Measurements from ENCODE around the gene TAS2R16.
"Not testable (repeated sequence)": the region's sequence is repeated elsewhere in the genome, so short reads cannot be mapped to it uniquely, and the experiment has no call there.

Gene TAS2R16

GRCh38 chr7:122972056-122972455, 23.4 kb downstream of the TAS2R16 start:
- DNase-seq (ENCODE audit: low spot score) = no peak

GRCh38 chr7:122970740-122971725, 24.5 kb downstream of the TAS2R16 start:
- no peak for DNase-seq (ENCODE audit: low spot score)

- DNase-seq (ENCODE audit: low spot score) = no peak
Measured at GRCh38 chr7:122968389-122968788, 27.1 kb downstream of the TAS2R16 start.

- DNase-seq (ENCODE audit: low spot score) = no peak
Measured at GRCh38 chr7:122965306-122965705, 30.2 kb downstream of the TAS2R16 start.

- DNase-seq (ENCODE audit: low spot score) = not testable (repeated sequence)
Measured at GRCh38 chr7:122953678-122954077, 41.8 kb downstream of the TAS2R16 start.

GRCh38 chr7:122951006-122951405, 44.5 kb downstream of the TAS2R16 start:
- DNase-seq (ENCODE audit: low spot score) = no peak

- no peak for DNase-seq (ENCODE audit: low spot score)
Measured at GRCh38 chr7:122949186-122949585, 46.3 kb downstream of the TAS2R16 start.
